Measurements from ENCODE around the gene ZNF169.
"Not testable (repeated sequence)": the region's sequence is repeated elsewhere in the genome, so short reads cannot be mapped to it uniquely, and the experiment has no call there.

The ZNF169 gene

GRCh38 chr9:94270009-94270408, 10.9 kb downstream of the ZNF169 start:
- Mint-ChIP-seq H3K27me3 (no peaks in the 10 kb centered on the region), H3K4me1 (peaks cover 8% of the 10 kb centered on the region), H3K4me3 (no peak overlapping the region), H3K9me3 (peaks cover 0 to 6% of the 10 kb centered on the region in 2 donors), H3K27ac (no peak overlapping the region)
- no peak for DNase-seq
- no peak for ATAC-seq

- ATAC-seq, H3K27me3 Mint-ChIP-seq, DNase-seq, H3K27ac Mint-ChIP-seq, H3K4me3 Mint-ChIP-seq, H3K4me1 Mint-ChIP-seq: not testable (repeated sequence)
- peaks cover 3 to 19% of the 10 kb centered on the region in 2 donors for H3K9me3 Mint-ChIP-seq
These were observed 17.9 kb downstream of the ZNF169 start for GRCh38 chr9:94277029-94277428.

DNA sequence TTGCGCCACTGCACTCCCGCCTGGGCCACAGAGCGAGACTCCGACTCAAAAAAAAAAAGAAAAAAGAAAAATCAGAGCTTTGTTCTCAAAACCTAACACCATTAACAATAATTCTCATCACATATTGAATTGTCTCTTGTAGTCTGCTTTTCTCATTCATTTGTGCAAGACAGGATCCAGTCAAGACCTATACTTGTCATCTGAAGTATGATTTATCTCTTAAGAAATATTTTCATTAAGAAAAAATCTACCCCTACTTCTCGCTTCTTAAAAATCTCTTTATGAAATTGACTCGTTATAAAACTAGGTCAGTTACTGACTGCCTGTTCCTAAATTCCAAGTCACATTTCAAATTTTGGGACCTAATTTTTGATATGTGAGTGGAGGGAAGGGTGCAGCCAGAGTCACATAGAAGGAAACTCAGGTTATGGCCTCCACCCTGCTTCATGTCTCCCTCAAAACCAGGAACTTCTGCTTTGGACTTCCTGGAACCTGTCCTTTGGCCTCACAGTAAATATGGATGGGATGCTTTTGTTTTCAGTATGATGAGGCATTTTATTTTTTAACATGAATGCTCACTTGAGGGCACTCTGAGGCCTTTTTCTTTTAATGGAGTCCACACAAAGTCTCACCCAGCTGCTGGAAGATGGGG, 18.9 kb downstream of the ZNF169 start:
- DNase-seq = no peak
- Mint-ChIP-seq H3K4me3 (no peak overlapping the region), H3K4me1 (peaks cover under 1% of the 10 kb centered on the region), H3K27me3 (no peaks in the 10 kb centered on the region), H3K27ac (peak overlapping the region in 1 of 2 donors; percentile 42), H3K9me3 (peaks cover 3 to 19% of the 10 kb centered on the region in 2 donors)
- no peak for ATAC-seq

GRCh38 chr9:94280409-94280989, 21.4 kb downstream of the ZNF169 start:
- H3K27ac Mint-ChIP-seq = no peak overlapping the region
- H3K9me3 Mint-ChIP-seq = peaks cover 3 to 19% of the 10 kb centered on the region in 2 donors
- ATAC-seq = no peak
- H3K27me3 Mint-ChIP-seq = no peaks in the 10 kb centered on the region
- no peak overlapping the region for H3K4me3 Mint-ChIP-seq
- no peaks in the 10 kb centered on the region for H3K4me1 Mint-ChIP-seq
- no peak for DNase-seq

DNA sequence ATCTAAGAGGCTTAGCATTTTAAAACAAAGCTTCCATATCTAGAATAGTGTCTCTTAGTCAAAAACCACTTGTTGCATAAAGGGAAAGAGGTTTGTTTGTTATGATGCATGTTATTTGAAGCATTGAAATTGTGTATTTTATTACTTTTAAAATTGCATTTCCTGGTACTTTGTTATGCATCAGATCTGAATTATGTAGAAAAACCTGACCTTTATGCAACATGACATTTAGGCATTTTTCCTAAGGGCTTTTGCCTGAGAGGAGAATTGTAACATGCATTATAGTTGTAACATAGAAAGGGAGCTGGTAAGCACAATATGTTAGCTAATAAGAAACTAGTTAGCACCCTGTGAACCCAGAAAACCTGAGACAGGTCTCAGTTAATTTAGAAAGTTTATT, 22.0 kb downstream of the ZNF169 start:
- H3K27ac Mint-ChIP-seq = no peak overlapping the region
- no peak overlapping the region for H3K4me3 Mint-ChIP-seq
- no peaks in the 10 kb centered on the region for H3K27me3 Mint-ChIP-seq
- ATAC-seq (no peak), DNase-seq (no peak)
- H3K9me3 Mint-ChIP-seq = peaks cover 3 to 19% of the 10 kb centered on the region in 2 donors
- H3K4me1 Mint-ChIP-seq = no peaks in the 10 kb centered on the region

- Mint-ChIP-seq H3K4me1 (no peaks in the 10 kb centered on the region), H3K27me3 (no peaks in the 10 kb centered on the region), H3K4me3 (no peak overlapping the region), H3K27ac (no peak overlapping the region), H3K9me3 (peaks cover 0 to under 1% of the 10 kb centered on the region in 2 donors)
- no peak for ATAC-seq
- no peak for DNase-seq
These were observed 27.0 kb downstream of the ZNF169 start for GRCh38 chr9:94286116-94286515.

GRCh38 chr9:94287877-94288513, 28.9 kb downstream of the ZNF169 start:
- DNase-seq (no peak), ATAC-seq (no peak)
- peaks cover 0 to 4% of the 10 kb centered on the region in 2 donors for H3K9me3 Mint-ChIP-seq
- no peaks in the 10 kb centered on the region for H3K27me3 Mint-ChIP-seq
- peak overlapping the region in 1 of 2 donors; percentile 3 for H3K27ac Mint-ChIP-seq
- H3K4me1 Mint-ChIP-seq = no peaks in the 10 kb centered on the region
- no peak overlapping the region for H3K4me3 Mint-ChIP-seq

GRCh38 chr9:94289691-94290090, 30.6 kb downstream of the ZNF169 start:
- Mint-ChIP-seq H3K27ac (no peak overlapping the region), H3K27me3 (no peaks in the 10 kb centered on the region), H3K9me3 (peaks cover 0 to 4% of the 10 kb centered on the region in 2 donors), H3K4me3 (no peak overlapping the region), H3K4me1 (no peaks in the 10 kb centered on the region)
- ATAC-seq (no peak), DNase-seq (no peak)

DNA sequence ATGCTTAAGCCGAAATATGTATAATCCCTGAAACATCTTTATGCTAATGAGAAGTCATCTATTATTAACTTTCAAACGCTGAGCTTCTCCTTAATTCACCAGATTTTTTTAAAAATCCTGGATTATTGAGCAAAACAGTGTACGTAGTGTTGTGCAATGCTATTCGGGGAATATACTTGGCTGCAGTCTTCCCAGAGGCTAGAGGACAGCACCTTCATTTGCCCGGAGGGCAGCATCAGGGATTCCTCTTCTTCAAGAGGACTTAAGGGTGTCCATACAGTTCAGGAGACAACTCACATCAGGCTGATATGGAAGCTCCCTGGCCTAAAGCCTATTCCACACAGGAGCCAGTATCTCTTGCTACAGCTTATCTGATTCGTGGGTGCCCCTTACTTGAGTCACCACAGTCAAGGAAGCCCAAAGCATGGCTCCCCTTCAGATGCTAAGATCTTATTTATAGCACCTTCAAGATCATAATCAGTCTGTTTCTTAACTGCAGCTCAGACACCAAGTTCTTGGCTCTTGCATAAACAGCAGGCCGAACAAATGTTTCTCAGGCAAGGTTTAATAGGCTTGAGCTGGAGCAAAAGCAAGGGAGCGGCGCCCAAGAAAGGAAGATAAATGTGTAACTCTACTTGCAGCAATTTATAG, 40.0 kb downstream of the ZNF169 start:
- ATAC-seq = no peak
- no peak overlapping the region for H3K27ac Mint-ChIP-seq

GRCh38 chr9:94300470-94301301, 41.6 kb downstream of the ZNF169 start:
- Mint-ChIP-seq H3K4me1 (no peaks in the 10 kb centered on the region), H3K4me3 (no peak overlapping the region), H3K27ac (peak overlapping the region in 1 of 2 donors; percentile 19), H3K27me3 (no peaks in the 10 kb centered on the region), H3K9me3 (no peaks in the 10 kb centered on the region)
- ATAC-seq (no peak), DNase-seq (no peak)

More for the DNA sequence above, 40.0 kb downstream of the ZNF169 start:
- Mint-ChIP-seq H3K27me3 (no peaks in the 10 kb centered on the region), H3K9me3 (no peaks in the 10 kb centered on the region), H3K4me1 (no peaks in the 10 kb centered on the region), H3K4me3 (no peak overlapping the region)
- DNase-seq = no peak

GRCh38 chr9:94301583-94301982, 42.5 kb downstream of the ZNF169 start:
- no peaks in the 10 kb centered on the region for H3K9me3 Mint-ChIP-seq
- H3K4me3 Mint-ChIP-seq = no peak overlapping the region
- ATAC-seq (no peak), DNase-seq (no peak)
- H3K27ac Mint-ChIP-seq = peak overlapping the region in 1 of 2 donors; percentile 48
- H3K4me1 Mint-ChIP-seq = no peaks in the 10 kb centered on the region
- H3K27me3 Mint-ChIP-seq = no peaks in the 10 kb centered on the region

GRCh38 chr9:94302426-94302825, 43.3 kb downstream of the ZNF169 start:
- Mint-ChIP-seq H3K27ac (no peak overlapping the region), H3K4me1 (no peaks in the 10 kb centered on the region), H3K9me3 (no peaks in the 10 kb centered on the region), H3K27me3 (no peaks in the 10 kb centered on the region), H3K4me3 (no peak overlapping the region)
- no peak for DNase-seq
- no peak for ATAC-seq

GRCh38 chr9:94303321-94303720, 44.2 kb downstream of the ZNF169 start:
- Mint-ChIP-seq H3K27me3 (no peaks in the 10 kb centered on the region), H3K4me1 (no peaks in the 10 kb centered on the region), H3K9me3 (no peaks in the 10 kb centered on the region), H3K27ac (no peak overlapping the region), H3K4me3 (no peak overlapping the region)
- DNase-seq (no peak), ATAC-seq (no peak)

DNA sequence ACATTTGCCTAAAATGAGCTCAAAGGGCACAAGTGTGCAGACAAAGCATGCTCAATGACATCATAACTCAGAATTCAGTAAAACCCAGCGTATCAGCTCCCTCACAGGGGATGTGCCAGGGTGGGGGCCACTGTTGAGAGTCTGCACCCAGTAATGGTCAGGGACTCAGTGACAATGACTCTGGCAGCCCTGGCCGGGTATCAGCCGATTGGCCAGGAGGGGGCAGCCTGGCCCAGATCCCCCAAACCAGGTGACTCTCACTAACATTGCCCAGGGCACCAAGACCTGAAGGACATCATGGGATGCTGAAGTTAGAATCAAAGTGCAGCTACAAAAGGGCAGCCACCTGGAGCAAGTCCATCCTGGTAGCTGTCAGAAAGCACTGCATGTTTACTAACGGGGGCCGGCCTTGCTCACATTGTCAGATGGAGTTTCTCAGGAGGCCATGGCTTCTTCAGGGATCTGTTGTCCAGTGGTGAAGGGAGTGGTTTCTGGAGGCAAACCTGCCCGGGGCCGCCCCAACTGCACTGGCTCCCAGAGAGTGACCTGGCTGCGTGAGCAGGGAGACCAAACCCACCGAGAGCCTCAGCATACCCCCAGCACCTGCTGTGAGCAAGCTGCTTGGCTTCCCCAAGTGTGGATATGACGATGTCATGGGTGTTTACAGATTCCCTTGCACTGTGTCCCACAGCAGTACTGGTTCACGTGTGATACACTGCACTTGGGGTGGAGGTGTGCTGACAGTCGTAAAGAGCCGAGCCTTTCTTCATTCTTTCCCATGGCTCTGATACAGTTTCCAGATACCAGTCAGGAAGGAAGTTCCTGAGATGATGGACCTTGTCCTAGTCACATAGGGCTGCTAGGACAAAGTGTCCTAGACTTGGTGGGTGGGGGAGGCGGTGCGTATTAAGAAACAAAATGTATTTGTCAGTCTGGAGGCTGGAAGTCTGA, 56.2 kb downstream of the ZNF169 start:
- not testable (repeated sequence) for H3K27me3 Mint-ChIP-seq, H3K27ac Mint-ChIP-seq, H3K9me3 Mint-ChIP-seq, DNase-seq, H3K4me1 Mint-ChIP-seq, H3K4me3 Mint-ChIP-seq
- peak; percentile 37 for ATAC-seq
